Osteoblast (primary cell): ENCODE measurements around the gene GNAI3. TPM values are rescaled to one million over a fixed set of nuclear protein-coding genes. Genes with fewer than 3 reads are reported as not detected.

Experiments
- DNase-seq: peaks from one replicate; pipeline ENCODE4 v3.0.0; 2011; ENCODE audit warnings: low spot score, mixed read lengths; ENCODE audit not compliant: insufficient read length; ENCODE audit errors: missing footprints
- H2AFZ ChIP-seq: 2 replicates; pipeline ENCODE4 v1.6.0; 2011; ENCODE audit warnings: mild to moderate bottlenecking, low read length
- H3K27ac ChIP-seq: 2 replicates; pipeline ENCODE4 v1.5.1; 2011; ENCODE audit warnings: mild to moderate bottlenecking, low read depth, low read length, moderate library complexity
- H3K27me3 ChIP-seq: 2 replicates; pipeline ENCODE4 v1.6.0; 2012; ENCODE audit warnings: mild to moderate bottlenecking, control low read depth, inconsistent platforms, low read length, moderate library complexity; ENCODE audit not compliant: insufficient read depth
- H3K36me3 ChIP-seq: 2 replicates; pipeline ENCODE4 v1.5.1; 2011; ENCODE audit warnings: mild to moderate bottlenecking, low read length, control low read depth, moderate library complexity; ENCODE audit not compliant: insufficient read depth
- H3K4me1 ChIP-seq: 2 replicates; pipeline ENCODE4 v1.5.1; 2011; ENCODE audit warnings: mild to moderate bottlenecking, low read length, control low read depth, moderate library complexity; ENCODE audit not compliant: insufficient read depth
- H3K4me2 ChIP-seq: 2 replicates; pipeline ENCODE4 v1.6.0; 2011; ENCODE audit warnings: mild to moderate bottlenecking, low read length; ENCODE audit not compliant: insufficient read depth
- H3K4me3 ChIP-seq: fragments of 200-600 bp; sonication (generic); 3 replicates; pipeline ENCODE4 v1.5.1; 2012; ENCODE audit warnings: mild to moderate bottlenecking, low read length, inconsistent platforms; ENCODE audit not compliant: insufficient read depth
- H3K79me2 ChIP-seq: 2 replicates; pipeline ENCODE4 v1.6.0; 2012; ENCODE audit warnings: mild to moderate bottlenecking, low read length, control low read depth, inconsistent platforms; ENCODE audit not compliant: insufficient read depth
- H3K9me3 ChIP-seq: 2 replicates; pipeline ENCODE4 v1.5.1; 2011; ENCODE audit warnings: low read depth, low read length, control low read depth
- H4K20me1 ChIP-seq: 2 replicates; pipeline ENCODE4 v1.6.0; 2012; ENCODE audit warnings: mild to moderate bottlenecking, low read length, control low read depth; ENCODE audit not compliant: insufficient read depth
- CTCF ChIP-seq: IDR thresholded peaks from 2 replicates; pipeline ENCODE4 v1.5.1; 2011; ENCODE audit warnings: mild to moderate bottlenecking, low read depth, low read length, moderate library complexity; ENCODE audit errors: extremely low read depth
- total RNA-seq: library from RNA; depleted of rRNA; stranded (reverse); fragments of >200 nt; gene quantifications from 2 replicates; pipeline ENCODE4 v1.2.3, GENCODE V29; 2012

Gene GNAI3
- total RNA-seq, 1 donor: 14.1 TPM

DNA sequence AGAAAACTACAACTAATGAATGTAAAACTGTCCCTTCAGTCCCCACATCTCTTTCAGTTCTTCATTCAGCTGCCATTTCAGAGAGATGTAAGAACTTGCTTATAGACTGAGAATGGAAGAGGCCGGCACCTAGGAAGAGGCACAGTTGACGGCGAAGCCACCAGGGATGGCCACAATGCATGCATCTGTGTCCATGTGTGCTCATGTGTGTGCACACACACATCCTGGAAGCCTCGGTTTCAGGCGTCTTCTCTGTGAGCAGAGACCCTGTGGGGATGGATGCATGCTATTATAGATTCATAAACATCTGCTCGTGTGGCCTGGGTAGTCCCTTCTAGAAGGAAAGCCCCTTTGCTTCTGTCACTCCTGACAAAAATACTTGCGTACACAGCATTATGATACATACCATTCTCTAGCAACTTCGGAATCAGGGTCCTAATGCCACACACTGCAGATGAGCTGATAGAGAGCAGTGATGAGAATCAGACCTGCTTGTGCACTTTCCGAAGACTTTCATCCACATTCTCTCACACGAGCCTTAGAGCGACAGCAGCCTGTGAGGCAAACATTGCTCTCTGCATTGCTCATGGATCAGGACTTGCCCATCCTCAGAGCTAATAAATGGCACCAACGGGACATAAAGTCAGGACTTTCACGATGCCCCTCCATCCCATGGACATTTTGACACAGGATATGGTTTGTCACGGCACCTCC is 21.2 kb upstream of the GNAI3 start:
- Histone ChIP-seq H2AFZ (no peak overlapping the region), H3K79me2 (no peaks in the 10 kb centered on the region), H3K27ac (no peak overlapping the region), H3K27me3 (peaks cover 12% of the 10 kb centered on the region), H3K4me2 (no peak overlapping the region), H3K9me3 (no peaks in the 10 kb centered on the region), H3K36me3 (no peaks in the 10 kb centered on the region), H3K4me1 (peaks cover 5% of the 10 kb centered on the region), H3K4me3 (no peak overlapping the region), H4K20me1 (no peaks in the 10 kb centered on the region)
- no peak for TF ChIP-seq CTCF
- DNase-seq: no peak

DNA sequence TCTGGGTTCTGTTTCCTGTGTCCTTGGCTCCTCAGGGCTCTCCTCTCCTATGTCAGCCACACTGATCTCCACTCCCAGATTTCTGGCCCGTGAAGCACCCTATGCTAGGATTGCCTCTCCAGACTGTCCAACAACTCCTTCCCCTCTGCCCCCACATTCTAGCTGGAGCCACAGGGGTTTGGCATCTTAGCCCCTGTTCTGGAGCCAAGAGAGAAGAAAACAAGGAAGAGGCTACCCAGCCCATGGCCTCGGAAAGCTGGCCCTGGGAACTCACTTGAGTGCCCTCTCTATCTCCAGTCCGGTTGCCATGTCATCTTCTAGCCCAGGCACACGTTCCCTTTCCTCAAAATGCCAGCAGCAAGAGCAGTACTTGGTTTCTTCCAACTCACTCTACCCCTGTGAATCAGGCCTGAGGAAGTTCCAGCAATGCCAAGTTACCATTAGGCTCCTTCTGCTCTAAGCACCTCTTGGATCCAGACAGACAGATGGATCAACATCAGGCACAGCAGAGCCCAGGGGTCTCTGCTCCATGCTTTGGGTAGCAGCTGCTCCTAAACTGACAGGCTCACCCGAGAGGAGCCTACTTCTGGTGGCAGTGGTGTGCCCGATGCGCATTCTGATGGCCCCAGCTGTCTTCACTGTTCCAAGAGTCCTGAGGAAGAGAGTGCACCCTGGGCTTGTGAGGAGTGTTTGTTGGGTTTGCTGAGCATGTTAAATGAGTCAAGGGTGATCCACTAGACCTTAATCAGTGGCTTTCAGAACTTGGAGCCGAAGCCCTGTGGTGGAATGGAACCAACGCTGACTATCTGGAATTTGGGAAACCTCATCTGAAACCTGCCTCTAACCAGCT is 20.3 kb upstream of the GNAI3 start:
- Histone ChIP-seq H3K9me3 (no peaks in the 10 kb centered on the region), H3K27ac (no peak overlapping the region), H3K27me3 (peaks cover 6% of the 10 kb centered on the region), H3K79me2 (no peaks in the 10 kb centered on the region), H2AFZ (no peak overlapping the region), H3K4me3 (no peak overlapping the region), H4K20me1 (no peaks in the 10 kb centered on the region), H3K4me2 (no peak overlapping the region), H3K4me1 (peaks cover 10% of the 10 kb centered on the region), H3K36me3 (no peaks in the 10 kb centered on the region)
- TF ChIP-seq CTCF: no peak
- DNase-seq: peak; percentile 62

DNA sequence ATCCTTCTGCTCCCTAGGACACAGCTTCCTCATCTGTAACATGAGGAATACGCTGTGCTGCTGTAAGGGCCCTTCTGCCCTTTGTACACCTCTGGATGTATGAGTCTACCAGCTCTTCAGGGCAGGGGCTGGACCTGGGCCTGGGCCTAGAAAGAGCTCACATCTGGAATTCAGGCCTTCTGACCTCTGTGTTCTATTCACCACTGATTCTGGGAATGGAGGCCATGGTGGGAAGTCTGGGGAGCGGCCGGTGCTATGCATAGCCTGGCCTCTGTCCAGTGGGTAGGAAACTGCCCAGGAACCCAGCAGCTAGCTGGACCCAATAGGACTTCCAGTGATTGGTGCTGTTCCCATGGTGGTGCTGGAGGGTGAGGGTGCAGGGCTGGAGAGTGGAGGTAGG is 19.7 kb upstream of the GNAI3 start:
- Histone ChIP-seq H3K9me3 (no peaks in the 10 kb centered on the region), H3K27ac (no peak overlapping the region), H3K27me3 (peaks cover 6% of the 10 kb centered on the region), H3K4me2 (no peak overlapping the region), H3K79me2 (no peaks in the 10 kb centered on the region), H3K4me3 (no peak overlapping the region), H3K4me1 (peaks cover 10% of the 10 kb centered on the region), H3K36me3 (no peaks in the 10 kb centered on the region), H2AFZ (no peak overlapping the region), H4K20me1 (no peaks in the 10 kb centered on the region)
- TF ChIP-seq CTCF: no peak
- DNase-seq: no peak

GRCh38 chr1:109529881-109530456 is 18.4 kb upstream of the GNAI3 start:
- no peaks in the 10 kb centered on the region for H3K9me3 ChIP-seq
- DNase-seq: peak; percentile 34
- no peak for TF ChIP-seq CTCF
- H4K20me1 ChIP-seq: no peaks in the 10 kb centered on the region
- H3K27ac ChIP-seq: no peak overlapping the region
- no peak overlapping the region for H3K4me3 ChIP-seq
- H3K27me3 ChIP-seq: peaks cover 6% of the 10 kb centered on the region
- peaks cover 10% of the 10 kb centered on the region for H3K4me1 ChIP-seq
- no peak overlapping the region for H3K4me2 ChIP-seq
- H3K36me3 ChIP-seq: no peaks in the 10 kb centered on the region
- H2AFZ ChIP-seq: peak overlapping the region; percentile 31
- no peaks in the 10 kb centered on the region for H3K79me2 ChIP-seq
